GM12865 (cell line): ENCODE results near the gene H2BK1.

ENCODE experiments used
- DNase-seq: peaks from one replicate; pipeline ENCODE4 v3.0.0; 2010; ENCODE audit warnings: low read depth
- H3K4me3 ChIP-seq: 2 replicates; pipeline ENCODE4 v1.5.1; 2011; ENCODE audit warnings: mild to moderate bottlenecking, low read depth, low read length, control low read depth
- TF ChIP-seq, protein P1 (sequence below): IDR thresholded peaks from 2 replicates; pipeline ENCODE4 v1.5.1; 2011; ENCODE audit warnings: low read length, control low read depth, low read depth, inconsistent platforms; ENCODE audit not compliant: insufficient read depth; ENCODE audit errors: missing control alignments

Gene H2BK1

DNA sequence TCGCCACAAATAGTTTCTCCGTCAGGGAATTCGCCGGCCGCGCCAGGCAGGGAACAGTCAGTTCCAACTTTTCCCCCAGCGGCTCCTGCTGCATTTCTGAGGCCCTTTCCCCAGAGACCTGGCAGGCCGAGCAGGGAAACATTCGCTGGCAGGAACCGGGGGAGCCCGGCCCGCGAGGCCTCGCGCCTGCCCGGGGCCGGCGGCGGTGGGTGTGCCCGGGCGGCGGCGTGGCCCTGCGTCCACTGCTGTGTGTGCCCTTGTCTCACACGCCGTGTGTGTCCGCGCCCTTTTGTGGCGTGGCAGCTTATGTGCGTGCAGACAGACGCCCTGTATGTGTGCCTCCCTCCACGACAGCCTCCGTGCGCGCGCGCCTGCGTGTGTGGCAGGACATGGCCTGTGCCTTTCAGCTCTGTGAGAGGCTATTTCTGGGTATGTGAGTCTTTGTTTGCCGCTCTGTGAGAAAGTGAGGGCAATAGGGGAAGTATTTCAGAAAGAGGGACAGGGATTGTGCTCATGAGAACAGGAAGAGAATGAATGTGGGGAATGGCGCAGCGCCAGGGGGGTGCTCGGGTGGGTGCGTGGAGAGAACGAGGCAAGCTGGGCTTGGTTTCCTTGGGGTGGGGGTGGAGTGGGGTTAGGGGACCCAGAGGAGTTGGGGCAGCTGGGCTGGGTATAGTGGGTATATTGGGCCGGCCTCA is 38.9 kb upstream of the H2BK1 start:
- DNase-seq, result peak; percentile 25
- TF ChIP-seq, protein P1, sequence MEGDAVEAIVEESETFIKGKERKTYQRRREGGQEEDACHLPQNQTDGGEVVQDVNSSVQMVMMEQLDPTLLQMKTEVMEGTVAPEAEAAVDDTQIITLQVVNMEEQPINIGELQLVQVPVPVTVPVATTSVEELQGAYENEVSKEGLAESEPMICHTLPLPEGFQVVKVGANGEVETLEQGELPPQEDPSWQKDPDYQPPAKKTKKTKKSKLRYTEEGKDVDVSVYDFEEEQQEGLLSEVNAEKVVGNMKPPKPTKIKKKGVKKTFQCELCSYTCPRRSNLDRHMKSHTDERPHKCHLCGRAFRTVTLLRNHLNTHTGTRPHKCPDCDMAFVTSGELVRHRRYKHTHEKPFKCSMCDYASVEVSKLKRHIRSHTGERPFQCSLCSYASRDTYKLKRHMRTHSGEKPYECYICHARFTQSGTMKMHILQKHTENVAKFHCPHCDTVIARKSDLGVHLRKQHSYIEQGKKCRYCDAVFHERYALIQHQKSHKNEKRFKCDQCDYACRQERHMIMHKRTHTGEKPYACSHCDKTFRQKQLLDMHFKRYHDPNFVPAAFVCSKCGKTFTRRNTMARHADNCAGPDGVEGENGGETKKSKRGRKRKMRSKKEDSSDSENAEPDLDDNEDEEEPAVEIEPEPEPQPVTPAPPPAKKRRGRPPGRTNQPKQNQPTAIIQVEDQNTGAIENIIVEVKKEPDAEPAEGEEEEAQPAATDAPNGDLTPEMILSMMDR, result no peak
- no peak overlapping the region for H3K4me3 ChIP-seq

DNA sequence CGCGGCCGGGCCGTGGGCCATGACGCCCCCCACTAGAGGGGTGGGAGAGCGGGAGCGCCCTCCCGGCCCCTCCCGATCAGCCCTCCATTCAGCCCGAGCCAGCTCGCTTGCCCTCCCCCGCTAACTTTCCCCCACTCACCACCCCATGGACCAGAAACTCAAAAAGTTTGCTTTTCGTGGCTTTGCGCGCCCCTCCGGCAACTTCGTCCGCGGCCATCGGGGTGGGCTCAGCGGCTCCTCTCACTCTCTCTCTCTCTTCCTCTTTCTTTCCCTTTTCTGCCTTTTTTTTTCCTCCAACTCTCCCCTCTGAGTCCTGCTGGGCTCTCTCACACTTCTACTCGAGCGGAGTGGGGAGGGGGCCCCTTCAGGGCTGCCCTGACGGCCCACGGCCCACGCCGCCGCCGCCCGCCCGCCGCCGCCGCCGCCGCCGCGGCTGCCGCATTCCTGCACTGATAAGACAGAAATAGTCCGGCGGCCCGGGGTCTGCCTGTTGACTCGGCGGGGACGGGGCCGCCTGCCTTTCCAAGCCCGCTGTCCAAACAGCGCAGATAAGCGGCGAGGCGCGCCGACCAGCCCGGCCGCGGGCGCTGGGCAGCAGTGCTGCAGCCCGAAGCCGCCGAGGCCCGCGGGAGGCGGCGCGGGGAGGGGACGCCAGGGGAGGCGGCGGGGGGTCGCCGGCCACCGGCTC is 38.2 kb upstream of the H2BK1 start, which contains the start of gene SMARCD3:
TSS of gene SMARCD3 (minus strand) at position 349 of the 688 bp plus-strand sequence. CDS start at position 217, 132 bp downstream.
- TF ChIP-seq, protein P1, result no peak
- no peak within 1 kb of the TSS for H3K4me3 ChIP-seq
- DNase-seq, result no peak

DNA sequence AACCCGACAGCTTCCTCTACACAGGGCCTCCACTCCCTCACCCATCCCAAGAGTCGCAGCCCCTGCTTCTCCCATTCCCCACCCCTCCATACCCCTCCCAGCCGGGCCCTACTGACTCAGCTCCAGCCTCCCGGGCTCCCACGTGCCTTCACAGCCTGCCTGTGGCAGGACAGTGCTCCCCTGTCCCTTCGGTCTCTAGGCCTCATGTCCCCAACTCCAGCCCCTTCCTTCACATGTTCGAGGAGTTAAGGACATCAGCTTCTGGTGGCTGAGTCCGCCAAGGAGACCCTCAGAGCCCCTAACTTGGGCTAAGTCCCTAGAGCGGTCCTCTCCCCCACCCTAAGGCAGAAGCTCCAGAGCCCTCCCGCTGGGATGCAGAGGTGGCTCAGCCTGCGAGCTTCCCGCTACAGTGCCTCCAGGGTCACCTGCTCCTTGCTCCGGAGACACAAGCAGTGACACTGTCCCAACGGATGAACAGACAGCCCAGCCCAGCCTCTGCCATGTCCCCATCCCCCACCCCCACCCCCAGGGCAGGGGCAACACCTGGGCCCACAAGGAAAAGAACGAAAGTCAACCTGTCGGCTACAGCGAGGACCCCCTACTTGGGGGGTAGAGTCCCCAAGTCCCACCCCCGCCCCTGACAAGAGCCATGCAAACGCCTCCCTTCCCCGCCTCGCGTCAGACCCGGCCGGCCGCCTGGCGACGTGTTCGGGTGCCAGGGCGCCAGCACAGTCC is 37.5 kb upstream of the H2BK1 start:
- H3K4me3 ChIP-seq, result no peak overlapping the region
- TF ChIP-seq, protein P1, result no peak
- DNase-seq, result no peak

DNA sequence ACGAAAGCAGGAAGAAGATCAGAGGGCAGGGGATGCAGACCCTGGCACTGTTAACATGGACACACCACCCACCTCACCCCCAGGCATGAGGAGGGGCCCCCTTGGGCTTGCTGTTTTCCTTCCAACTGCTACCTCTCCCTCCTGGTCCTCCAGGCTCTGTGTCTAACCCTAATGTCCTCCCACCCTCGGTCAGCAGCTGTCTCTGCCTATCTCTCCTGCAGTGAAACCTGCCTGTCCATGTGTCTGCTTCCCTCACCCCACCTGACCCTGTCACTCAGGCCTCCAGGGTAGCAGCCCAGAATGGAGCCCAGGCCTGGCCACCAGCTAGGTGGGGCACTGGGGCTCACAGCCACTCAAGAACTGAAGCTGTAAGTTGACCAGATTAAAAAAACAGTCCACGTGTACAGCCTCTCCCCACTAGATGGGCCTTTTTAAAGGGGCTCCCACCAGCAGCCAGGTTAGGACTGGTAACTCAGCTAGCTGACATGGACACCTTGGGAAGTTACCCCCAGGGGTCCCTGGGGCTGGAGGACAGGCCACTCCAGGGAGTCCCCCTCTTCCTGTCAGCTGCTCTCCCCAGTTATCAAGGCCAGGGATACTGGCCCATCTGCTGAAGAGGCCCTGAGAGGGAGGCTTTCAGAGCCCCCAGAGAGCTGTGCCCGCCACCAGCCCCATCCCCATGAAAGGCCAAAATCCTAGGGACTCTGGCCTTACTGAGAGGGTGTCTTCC is 36.7 kb upstream of the H2BK1 start:
- DNase-seq, result no peak
- TF ChIP-seq, protein P1, result no peak
- H3K4me3 ChIP-seq, result no peak overlapping the region

DNA sequence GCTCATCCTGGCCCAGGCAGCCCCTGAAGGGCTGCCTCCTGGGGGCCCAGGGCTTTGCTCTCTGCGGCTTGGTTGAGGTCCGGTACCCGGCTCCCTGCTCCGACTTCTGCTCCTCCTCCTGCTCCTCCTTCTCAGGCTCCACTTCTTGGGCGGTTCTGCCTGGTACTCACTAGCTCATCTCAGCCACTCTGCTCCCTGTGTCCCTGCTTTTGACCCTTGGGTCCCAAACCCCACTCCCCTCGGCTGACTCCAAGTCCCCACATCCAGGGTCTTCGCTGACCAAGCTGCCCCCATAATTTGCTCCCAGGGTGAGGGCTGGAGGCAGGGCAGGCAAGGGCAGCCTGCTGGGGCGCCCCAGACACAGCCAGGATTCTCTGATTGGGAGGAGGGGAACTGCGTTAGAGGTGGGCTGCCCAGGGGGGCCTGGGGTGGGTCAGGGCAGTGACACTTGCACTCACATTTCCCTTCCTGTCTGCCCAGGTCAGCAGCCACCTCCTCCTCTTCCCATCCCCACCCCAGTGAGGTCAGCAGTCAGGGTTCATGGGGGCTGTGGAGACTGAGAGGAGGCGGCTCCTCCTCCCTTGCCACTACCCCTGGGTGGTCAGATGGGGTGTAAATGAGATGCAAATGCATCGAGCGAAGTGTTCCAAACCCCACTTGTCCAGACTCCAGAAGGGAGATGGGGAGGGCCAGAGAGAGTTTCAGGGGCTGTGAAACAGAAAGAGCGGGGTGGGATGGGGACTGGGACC is 36.0 kb upstream of the H2BK1 start:
- TF ChIP-seq, protein P1, result no peak
- DNase-seq, result no peak
- H3K4me3 ChIP-seq, result no peak overlapping the region

DNA sequence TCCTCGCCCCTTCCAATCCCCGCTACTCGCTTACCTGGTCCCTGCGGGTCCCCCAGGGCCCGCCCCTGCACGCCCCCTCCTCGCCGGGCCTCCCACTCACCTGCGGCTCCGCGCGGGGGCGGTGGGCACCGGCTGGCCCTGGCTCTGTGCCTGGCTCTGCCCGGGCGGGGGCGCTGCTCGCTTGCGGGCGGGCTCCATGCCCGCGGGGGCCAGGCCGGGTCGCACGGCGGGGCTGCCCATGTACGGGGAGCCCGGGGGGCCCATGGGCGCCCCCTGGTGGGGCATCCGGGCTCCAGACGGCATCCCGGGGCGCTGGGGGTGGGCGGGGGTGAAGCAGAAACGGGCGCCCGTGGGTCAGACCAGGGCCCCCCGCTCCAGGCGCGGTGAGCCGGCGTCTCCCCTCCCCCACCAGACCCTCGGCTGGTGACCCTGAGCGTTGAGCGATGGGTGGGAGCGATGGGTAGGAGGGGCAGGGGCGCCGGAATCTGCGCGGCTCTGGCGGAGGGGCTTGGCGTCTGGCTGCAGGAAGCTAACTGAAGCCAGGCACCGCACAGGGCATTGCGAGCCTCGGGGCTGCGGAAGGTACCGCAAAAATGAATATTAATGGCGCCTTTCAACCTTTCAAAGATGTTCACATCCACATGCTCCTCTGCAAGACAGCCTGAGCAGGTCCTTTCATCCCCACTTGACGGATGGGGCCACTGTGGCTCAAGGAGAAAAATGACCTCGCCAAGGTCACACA is 35.2 kb upstream of the H2BK1 start:
- TF ChIP-seq, protein P1, result peak; percentile 60
- H3K4me3 ChIP-seq, result no peak overlapping the region
- peak; percentile 44 for DNase-seq
